OCI-LY1 (cell line): ENCODE results near the gene RAB11FIP4.

Experiments used
- EZH2 ChIP-seq: fragments of 200-600 bp; sonication (generic), shearing (Covaris generic); IDR thresholded peaks from 2 replicates; pipeline ENCODE4 v1.8.0; 2017; ENCODE audit warnings: borderline replicate concordance, mixed run types, mild to moderate bottlenecking, antibody characterized with exemption, low read length, moderate library complexity, mixed read lengths
- TF ChIP-seq, protein P1 (sequence below): fragments of 200-600 bp; sonication (generic), shearing (Covaris generic); IDR thresholded peaks from 2 replicates; pipeline ENCODE4 v1.5.1; 2017; ENCODE audit warnings: mild to moderate bottlenecking, antibody characterized with exemption, low read length, moderate library complexity, mixed read lengths

DNA sequence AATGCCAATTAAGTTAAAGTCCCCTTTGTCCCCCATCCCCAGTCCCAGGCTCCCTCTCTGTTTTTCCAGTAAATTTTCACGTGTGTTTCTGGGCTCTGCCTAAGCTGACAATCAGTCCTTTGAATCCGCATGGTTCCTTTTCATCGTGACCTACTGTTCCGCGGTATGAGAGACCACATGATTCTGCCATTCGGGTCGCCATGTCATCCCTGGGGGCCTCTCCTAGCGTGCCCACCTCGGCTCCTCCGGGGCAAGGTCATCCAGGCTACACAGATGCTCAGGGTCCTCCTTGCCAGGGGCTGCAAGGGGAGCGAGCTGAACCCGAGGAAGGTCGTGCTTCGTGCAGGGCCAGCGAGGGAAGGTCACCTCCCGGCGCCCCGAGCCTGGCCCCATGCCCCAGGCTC is 157.6 kb downstream of the RAB11FIP4 start:
- TF ChIP-seq, protein P1, sequence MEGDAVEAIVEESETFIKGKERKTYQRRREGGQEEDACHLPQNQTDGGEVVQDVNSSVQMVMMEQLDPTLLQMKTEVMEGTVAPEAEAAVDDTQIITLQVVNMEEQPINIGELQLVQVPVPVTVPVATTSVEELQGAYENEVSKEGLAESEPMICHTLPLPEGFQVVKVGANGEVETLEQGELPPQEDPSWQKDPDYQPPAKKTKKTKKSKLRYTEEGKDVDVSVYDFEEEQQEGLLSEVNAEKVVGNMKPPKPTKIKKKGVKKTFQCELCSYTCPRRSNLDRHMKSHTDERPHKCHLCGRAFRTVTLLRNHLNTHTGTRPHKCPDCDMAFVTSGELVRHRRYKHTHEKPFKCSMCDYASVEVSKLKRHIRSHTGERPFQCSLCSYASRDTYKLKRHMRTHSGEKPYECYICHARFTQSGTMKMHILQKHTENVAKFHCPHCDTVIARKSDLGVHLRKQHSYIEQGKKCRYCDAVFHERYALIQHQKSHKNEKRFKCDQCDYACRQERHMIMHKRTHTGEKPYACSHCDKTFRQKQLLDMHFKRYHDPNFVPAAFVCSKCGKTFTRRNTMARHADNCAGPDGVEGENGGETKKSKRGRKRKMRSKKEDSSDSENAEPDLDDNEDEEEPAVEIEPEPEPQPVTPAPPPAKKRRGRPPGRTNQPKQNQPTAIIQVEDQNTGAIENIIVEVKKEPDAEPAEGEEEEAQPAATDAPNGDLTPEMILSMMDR = no peak
- TF ChIP-seq EZH2 = no peak
